Neural crest cell (in vitro differentiated cells): ENCODE results near the gene DRD5. TPM values are rescaled to one million over a fixed set of nuclear protein-coding genes. Genes with fewer than 3 reads are reported as not detected.
"Not testable (repeated sequence)": the region's sequence is repeated elsewhere in the genome, so short reads cannot be mapped to it uniquely, and the experiment has no call there.

Experiments
- DNase-seq: peaks from one replicate; pipeline ENCODE4 v3.0.0; 2021; ENCODE audit warnings: low read depth, mixed read lengths, low spot score
- H3K27ac Mint-ChIP-seq: one replicate; pipeline ENCODE4 v1.8.0; 2021; ENCODE audit warnings: mild to moderate bottlenecking, mixed read lengths; ENCODE audit not compliant: unreplicated experiment
- H3K27me3 Mint-ChIP-seq: 2 replicates; pipeline ENCODE4 v1.8.0; 2021; ENCODE audit warnings: low read depth, mild to moderate bottlenecking, mixed read lengths
- H3K36me3 Mint-ChIP-seq: 2 replicates; pipeline ENCODE4 v1.8.0; 2021; ENCODE audit warnings: low read depth, mild to moderate bottlenecking, mixed read lengths
- H3K4me1 Mint-ChIP-seq: 2 replicates; pipeline ENCODE4 v1.8.0; 2021; ENCODE audit warnings: mixed read lengths
- H3K4me3 Mint-ChIP-seq: one replicate; pipeline ENCODE4 v1.8.0; 2021; ENCODE audit warnings: mild to moderate bottlenecking, mixed read lengths
- H3K9me3 Mint-ChIP-seq: 2 replicates; pipeline ENCODE4 v1.8.0; 2021; ENCODE audit warnings: mixed read lengths
- CTCF ChIP-seq: fragments of 200-600 bp; sonication (generic); conservative IDR thresholded peaks from 2 replicates; pipeline ENCODE4 v1.5.0; 2021; ENCODE audit warnings: antibody characterized with exemption, mild to moderate bottlenecking
- total RNA-seq: library from RNA; stranded (reverse); gene quantifications from 2 replicates; pipeline ENCODE4 v1.2.1, GENCODE V29; 2021

The DRD5 gene
- total RNA-seq, 1 donor from 2014 or later, result not detected

GRCh38 chr4:9771034-9771433, 10.4 kb upstream of the DRD5 start:
- Mint-ChIP-seq H3K27ac (no peak overlapping the region), H3K9me3 (no peaks in the 10 kb centered on the region), H3K36me3 (no peaks in the 10 kb centered on the region), H3K27me3 (peaks cover 49% of the 10 kb centered on the region), H3K4me3 (no peak overlapping the region), H3K4me1 (peaks cover 4% of the 10 kb centered on the region)
- TF ChIP-seq CTCF, result no peak
- no peak for DNase-seq

GRCh38 chr4:9773471-9773870, 8.0 kb upstream of the DRD5 start:
- DNase-seq, result no peak
- no peak for TF ChIP-seq CTCF
- Mint-ChIP-seq H3K4me3 (no peak overlapping the region), H3K36me3 (no peaks in the 10 kb centered on the region), H3K27me3 (peaks cover 56% of the 10 kb centered on the region), H3K4me1 (peaks cover 4% of the 10 kb centered on the region), H3K27ac (no peak overlapping the region), H3K9me3 (no peaks in the 10 kb centered on the region)

- peaks cover 2% of the 10 kb centered on the region for H3K9me3 Mint-ChIP-seq
- H3K4me3 Mint-ChIP-seq, result no peak overlapping the region
- no peak overlapping the region for H3K27ac Mint-ChIP-seq
- peaks cover 94% of the 10 kb centered on the region for H3K27me3 Mint-ChIP-seq
- no peaks in the 10 kb centered on the region for H3K36me3 Mint-ChIP-seq
- no peak for TF ChIP-seq CTCF
- no peak for DNase-seq
- no peaks in the 10 kb centered on the region for H3K4me1 Mint-ChIP-seq
Observed at GRCh38 chr4:9782136-9782436, 652 bp downstream of the DRD5 start.

GRCh38 chr4:9785891-9786290, 4.5 kb downstream of the DRD5 start:
- peaks cover 77% of the 10 kb centered on the region for H3K27me3 Mint-ChIP-seq
- not testable (repeated sequence) for DNase-seq, H3K27ac Mint-ChIP-seq, H3K9me3 Mint-ChIP-seq, H3K4me3 Mint-ChIP-seq, H3K36me3 Mint-ChIP-seq, H3K4me1 Mint-ChIP-seq

GRCh38 chr4:9792381-9792780, 10.9 kb downstream of the DRD5 start:
- Mint-ChIP-seq H3K27ac (peak overlapping the region; percentile 27), H3K4me3 (no peak overlapping the region), H3K9me3 (peaks cover 7% of the 10 kb centered on the region), H3K4me1 (peaks cover 5% of the 10 kb centered on the region), H3K36me3 (no peaks in the 10 kb centered on the region), H3K27me3 (peaks cover 26% of the 10 kb centered on the region)
- TF ChIP-seq CTCF, result no peak
- DNase-seq, result no peak

- H3K4me1 Mint-ChIP-seq, H3K4me3 Mint-ChIP-seq, DNase-seq, H3K9me3 Mint-ChIP-seq, H3K27ac Mint-ChIP-seq, H3K36me3 Mint-ChIP-seq: not testable (repeated sequence)
- peaks cover 13% of the 10 kb centered on the region for H3K27me3 Mint-ChIP-seq
Observed at GRCh38 chr4:9796641-9797040, 15.2 kb downstream of the DRD5 start.

- DNase-seq, result no peak
- H3K4me1 Mint-ChIP-seq, result no peaks in the 10 kb centered on the region
- no peaks in the 10 kb centered on the region for H3K9me3 Mint-ChIP-seq
- H3K4me3 Mint-ChIP-seq, result no peak overlapping the region
- no peaks in the 10 kb centered on the region for H3K36me3 Mint-ChIP-seq
- TF ChIP-seq CTCF, result no peak
- H3K27me3 Mint-ChIP-seq, result peaks cover 19% of the 10 kb centered on the region
- no peak overlapping the region for H3K27ac Mint-ChIP-seq
Observed at GRCh38 chr4:9800848-9801247, 19.4 kb downstream of the DRD5 start.
